ENCODE data around the gene APEX2. TPM values are rescaled to one million over a fixed set of nuclear protein-coding genes. Genes with fewer than 3 reads are reported as not detected.

Gene APEX2
- total RNA-seq = 5.5 and 7.4 TPM in 2 replicates

GRCh38 chrX:54999717-55000598, at the start of gene APEX2:
Gene APEX2 (plus strand): TSS chrX:55000363. CDS start chrX:55000423, 60 bp downstream.

GRCh38 chrX:54994099-54994498, 6.1 kb upstream of the APEX2 start, which contains the start of gene PFKFB1:
Gene PFKFB1 (minus strand): TSS chrX:54994188. CDS start chrX:54994007, 181 bp downstream.

GRCh38 chrX:55030271-55031205, 30.4 kb downstream of the APEX2 start, which contains the start of gene ALAS2:
Gene ALAS2 (minus strand): TSS chrX:55030977. CDS start chrX:55026000, 4,977 bp downstream.

Other genes with a start within 250 kb of the APEX2 start
- gene ITIH6, start 202.1 kb upstream of the APEX2 start, total RNA-seq = not detected in 2 replicates
- 158 and 234 TPM in 2 replicates for gene MAGED2, start 192.6 kb upstream of the APEX2 start, total RNA-seq
- 0.65 and 4.7 TPM in 2 replicates for gene TRO, start 79.5 kb upstream of the APEX2 start, total RNA-seq
- 0.06 TPM in 1 of 2 replicates, not detected in the other for gene PFKFB1, start 6.2 kb upstream of the APEX2 start, total RNA-seq
- gene ALAS2, start 30.6 kb downstream of the APEX2 start, total RNA-seq = not detected in 2 replicates
- gene PAGE2B, start 74.7 kb downstream of the APEX2 start, total RNA-seq = not detected in 2 replicates
- gene PAGE2, start 88.7 kb downstream of the APEX2 start, total RNA-seq = not detected in 2 replicates
- not detected in 2 replicates for gene PAGE5, start 220.0 kb downstream of the APEX2 start, total RNA-seq

All from bladder microvascular endothelial cell (primary cell).